ENCODE data around the gene PTPN1. TPM values are rescaled to one million over a fixed set of nuclear protein-coding genes. Genes with fewer than 3 reads are reported as not detected.

PTPN1 gene
- total RNA-seq, 1 donor from 2014 or later, result 43.8 TPM

- Mint-ChIP-seq H3K36me3 (ENCODE audit: low read depth) (no peaks in the 10 kb centered on the region), H3K27me3 (ENCODE audit: low read depth) (no peaks in the 10 kb centered on the region), H3K27ac (ENCODE audit: unreplicated experiment) (no peak overlapping the region), H3K4me1 (peaks cover 5% of the 10 kb centered on the region), H3K9me3 (no peaks in the 10 kb centered on the region), H3K4me3 (no peak overlapping the region)
- DNase-seq (ENCODE audit: low read depth, low spot score), result no peak
- no peak for TF ChIP-seq CTCF (conservative IDR thresholded peaks at IDR 0.05)
Observed at GRCh38 chr20:50607436-50607835, 97.3 kb downstream of the PTPN1 start.

- no peaks in the 10 kb centered on the region for H3K36me3 Mint-ChIP-seq (ENCODE audit: low read depth)
- no peak for TF ChIP-seq CTCF (conservative IDR thresholded peaks at IDR 0.05)
- no peak overlapping the region for H3K4me3 Mint-ChIP-seq
- peaks cover 5% of the 10 kb centered on the region for H3K4me1 Mint-ChIP-seq
- no peak for DNase-seq (ENCODE audit: low read depth, low spot score)
- H3K27ac Mint-ChIP-seq (ENCODE audit: unreplicated experiment), result no peak overlapping the region
- H3K27me3 Mint-ChIP-seq (ENCODE audit: low read depth), result no peaks in the 10 kb centered on the region
- no peaks in the 10 kb centered on the region for H3K9me3 Mint-ChIP-seq
Observed at GRCh38 chr20:50607850-50608749, 97.9 kb downstream of the PTPN1 start.

- no peak for TF ChIP-seq CTCF (conservative IDR thresholded peaks at IDR 0.05)
- H3K4me1 Mint-ChIP-seq, result peaks cover 5% of the 10 kb centered on the region
- H3K27me3 Mint-ChIP-seq (ENCODE audit: low read depth), result no peaks in the 10 kb centered on the region
- no peak overlapping the region for H3K4me3 Mint-ChIP-seq
- no peak overlapping the region for H3K27ac Mint-ChIP-seq (ENCODE audit: unreplicated experiment)
- H3K9me3 Mint-ChIP-seq, result no peaks in the 10 kb centered on the region
- no peaks in the 10 kb centered on the region for H3K36me3 Mint-ChIP-seq (ENCODE audit: low read depth)
- DNase-seq (ENCODE audit: low read depth, low spot score), result no peak
Observed at GRCh38 chr20:50608750-50609104, 98.5 kb downstream of the PTPN1 start.

- Mint-ChIP-seq H3K4me3 (no peak overlapping the region), H3K9me3 (no peaks in the 10 kb centered on the region), H3K4me1 (peaks cover 5% of the 10 kb centered on the region), H3K27ac (ENCODE audit: unreplicated experiment) (no peak overlapping the region), H3K27me3 (ENCODE audit: low read depth) (no peaks in the 10 kb centered on the region), H3K36me3 (ENCODE audit: low read depth) (no peaks in the 10 kb centered on the region)
- no peak for TF ChIP-seq CTCF (conservative IDR thresholded peaks at IDR 0.05)
- DNase-seq (ENCODE audit: low read depth, low spot score), result no peak
Observed at GRCh38 chr20:50609438-50609989, 99.3 kb downstream of the PTPN1 start.

GRCh38 chr20:50610212-50610718 is 100.1 kb downstream of the PTPN1 start:
- Mint-ChIP-seq H3K9me3 (no peaks in the 10 kb centered on the region), H3K36me3 (ENCODE audit: low read depth) (no peaks in the 10 kb centered on the region), H3K27me3 (ENCODE audit: low read depth) (no peaks in the 10 kb centered on the region), H3K4me1 (peaks cover 5% of the 10 kb centered on the region), H3K4me3 (no peak overlapping the region), H3K27ac (ENCODE audit: unreplicated experiment) (peak overlapping the region; percentile 6)
- DNase-seq (ENCODE audit: low read depth, low spot score), result no peak
- no peak for TF ChIP-seq CTCF (conservative IDR thresholded peaks at IDR 0.05)

All from neural crest cell (in vitro differentiated cells).